Activated CD8-positive, alpha-beta memory T cell treated with anti-CD3 and anti-CD28 coated beads, Interleukin-2, amount 50 U/mL, for 24 hours (primary cell): ENCODE results near the gene LRRC34.
A peak's percentile ranks its signal among the peaks of the same experiment; 100 is the strongest.

Experiments
- DNase-seq: peaks from one replicate; pipeline ENCODE4 v3.0.0-alpha.2; 2020; ENCODE audit errors: extremely low read depth

The LRRC34 gene

GRCh38 chr3:169812332-169813235, at the start of gene LRRC34, which contains the start of gene LRRIQ4:
Gene LRRC34, minus strand, starts transcription at chr3:169812904. Its CDS starts 356 bp downstream, at chr3:169812548.
Gene LRRIQ4, plus strand, starts transcription at chr3:169812870. Its CDS starts 9,052 bp downstream, at chr3:169821922.
- peak; percentile 46 for DNase-seq

GRCh38 chr3:169861871-169862270, 49.2 kb upstream of the LRRC34 start:
- DNase-seq, result no peak

- DNase-seq, result no peak
Measured at GRCh38 chr3:169857811-169858210, 45.1 kb upstream of the LRRC34 start.

- no peak for DNase-seq
Measured at GRCh38 chr3:169855514-169855913, 42.8 kb upstream of the LRRC34 start.

- DNase-seq, result no peak
Measured at GRCh38 chr3:169850618-169851017, 37.9 kb upstream of the LRRC34 start.

- DNase-seq, result no peak
Measured at GRCh38 chr3:169848741-169849140, 36.0 kb upstream of the LRRC34 start.

- no peak for DNase-seq
Measured at GRCh38 chr3:169847896-169848295, 35.2 kb upstream of the LRRC34 start.

GRCh38 chr3:169846458-169847193, 33.9 kb upstream of the LRRC34 start:
- DNase-seq, result no peak

- no peak for DNase-seq
Measured at GRCh38 chr3:169842960-169843359, 30.3 kb upstream of the LRRC34 start.

- no peak for DNase-seq
Measured at GRCh38 chr3:169841171-169841570, 28.5 kb upstream of the LRRC34 start.

- DNase-seq, result no peak
Measured at GRCh38 chr3:169838511-169839030, 25.9 kb upstream of the LRRC34 start.

GRCh38 chr3:169836942-169837275, 24.2 kb upstream of the LRRC34 start:
- DNase-seq, result no peak

- DNase-seq, result no peak
Measured at GRCh38 chr3:169836078-169836941, 23.6 kb upstream of the LRRC34 start.

- no peak for DNase-seq
Measured at GRCh38 chr3:169835533-169835932, 22.8 kb upstream of the LRRC34 start.

- DNase-seq, result no peak
Measured at GRCh38 chr3:169827712-169828111, 15.0 kb upstream of the LRRC34 start.

- no peak for DNase-seq
Measured at GRCh38 chr3:169825316-169825715, 12.6 kb upstream of the LRRC34 start.

GRCh38 chr3:169822983-169823382, 10.3 kb upstream of the LRRC34 start:
- no peak for DNase-seq

- DNase-seq, result no peak
Measured at GRCh38 chr3:169822540-169822939, 9.8 kb upstream of the LRRC34 start.

GRCh38 chr3:169822091-169822490, 9.4 kb upstream of the LRRC34 start:
- no peak for DNase-seq

GRCh38 chr3:169818316-169818715, 5.6 kb upstream of the LRRC34 start:
- DNase-seq, result no peak

- no peak for DNase-seq
Measured at GRCh38 chr3:169815590-169816150, 3.0 kb upstream of the LRRC34 start.
